Measurements from ENCODE around the gene CD47. TPM values are rescaled to one million over a fixed set of nuclear protein-coding genes. Genes with fewer than 3 reads are reported as not detected.

CD47 gene
- total RNA-seq, 1 experiment from 2014 or later = 16.3 TPM

DNA sequence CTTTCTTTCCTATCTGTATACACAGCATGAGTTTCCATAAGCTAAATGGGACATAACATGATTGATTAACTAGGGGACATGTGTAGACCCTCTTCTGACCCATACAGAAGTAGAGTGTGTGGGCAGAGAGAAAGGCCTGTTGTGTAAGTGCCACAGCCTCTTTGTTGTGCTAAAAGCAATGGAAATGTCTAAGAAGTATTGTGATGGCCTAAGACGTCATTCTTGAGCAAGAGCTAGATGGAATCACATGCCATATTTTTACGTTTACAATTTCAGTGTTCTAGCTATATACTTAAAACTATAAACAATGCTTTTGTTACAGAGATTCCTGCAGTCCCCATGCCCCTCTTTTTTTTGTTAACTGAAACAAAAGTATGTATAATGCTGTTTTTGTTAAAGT is 61.9 kb downstream of the CD47 start:
- DNase-seq (ENCODE audit: low spot score) (no peak), ATAC-seq (no peak)
- ChIA-PET POLR2A (no interaction called here), CTCF (no interaction called here)
- Mint-ChIP-seq H3K27me3 (ENCODE audit: low read depth) (no peaks in the 10 kb centered on the region), H3K36me3 (peaks cover 10% of the 10 kb centered on the region; the same call in 1 of the 2 replicates), H3K4me3 (no peak overlapping the region), H3K4me1 (peaks cover 5% of the 10 kb centered on the region), H3K9me3 (peaks cover 9% of the 10 kb centered on the region), H3K27ac (no peak overlapping the region)
- TF ChIP-seq NFYB (CRISPR knock-in tag; conservative IDR thresholded peaks at IDR 0.05; ENCODE audit: low read depth) (no peak), PRDM15 (CRISPR knock-in tag; IDR thresholded peaks at IDR 0.05) (no peak), JUN (CRISPR knock-in tag; IDR thresholded peaks at IDR 0.05) (no peak), ELF4 (CRISPR knock-in tag; IDR thresholded peaks at IDR 0.05; ENCODE audit: low read depth) (no peak), AR (CRISPR knock-in tag; IDR thresholded peaks at IDR 0.05) (no peak), SMAD3 (CRISPR knock-in tag; IDR thresholded peaks at IDR 0.05; ENCODE audit: borderline replicate concordance) (no peak), ZNF671 (CRISPR knock-in tag; IDR thresholded peaks at IDR 0.05) (no peak), E2F1 (CRISPR knock-in tag; IDR thresholded peaks at IDR 0.05) (no peak), KAT7 (CRISPR knock-in tag; IDR thresholded peaks at IDR 0.05; ENCODE audit: borderline replicate concordance) (no peak), ZNF532 (CRISPR knock-in tag; IDR thresholded peaks at IDR 0.05; ENCODE audit: borderline replicate concordance) (no peak), IRF2 (CRISPR knock-in tag; IDR thresholded peaks at IDR 0.05; ENCODE audit: borderline replicate concordance, low read depth) (no peak), NR2C2 (CRISPR knock-in tag; IDR thresholded peaks at IDR 0.05) (no peak), TCF7 (CRISPR knock-in tag; IDR thresholded peaks at IDR 0.05; ENCODE audit: low read depth) (no peak), GRHL2 (CRISPR knock-in tag; IDR thresholded peaks at IDR 0.05; ENCODE audit: insufficient replicate concordance, severe bottlenecking) (no peak), ETV6 (CRISPR knock-in tag; IDR thresholded peaks at IDR 0.05) (no peak), NR3C1 (CRISPR knock-in tag; conservative IDR thresholded peaks at IDR 0.05; ENCODE audit: low read depth) (no peak)
- TF ChIP-seq, protein P1, sequence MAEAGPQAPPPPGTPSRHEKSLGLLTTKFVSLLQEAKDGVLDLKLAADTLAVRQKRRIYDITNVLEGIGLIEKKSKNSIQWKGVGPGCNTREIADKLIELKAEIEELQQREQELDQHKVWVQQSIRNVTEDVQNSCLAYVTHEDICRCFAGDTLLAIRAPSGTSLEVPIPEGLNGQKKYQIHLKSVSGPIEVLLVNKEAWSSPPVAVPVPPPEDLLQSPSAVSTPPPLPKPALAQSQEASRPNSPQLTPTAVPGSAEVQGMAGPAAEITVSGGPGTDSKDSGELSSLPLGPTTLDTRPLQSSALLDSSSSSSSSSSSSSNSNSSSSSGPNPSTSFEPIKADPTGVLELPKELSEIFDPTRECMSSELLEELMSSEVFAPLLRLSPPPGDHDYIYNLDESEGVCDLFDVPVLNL (CRISPR knock-in tag; IDR thresholded peaks at IDR 0.05; ENCODE audit: borderline replicate concordance, low read depth) = no peak
- TF ChIP-seq, protein P2, sequence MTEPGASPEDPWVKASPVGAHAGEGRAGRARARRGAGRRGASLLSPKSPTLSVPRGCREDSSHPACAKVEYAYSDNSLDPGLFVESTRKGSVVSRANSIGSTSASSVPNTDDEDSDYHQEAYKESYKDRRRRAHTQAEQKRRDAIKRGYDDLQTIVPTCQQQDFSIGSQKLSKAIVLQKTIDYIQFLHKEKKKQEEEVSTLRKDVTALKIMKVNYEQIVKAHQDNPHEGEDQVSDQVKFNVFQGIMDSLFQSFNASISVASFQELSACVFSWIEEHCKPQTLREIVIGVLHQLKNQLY (CRISPR knock-in tag; IDR thresholded peaks at IDR 0.05) = no peak
- TF ChIP-seq, protein P3, sequence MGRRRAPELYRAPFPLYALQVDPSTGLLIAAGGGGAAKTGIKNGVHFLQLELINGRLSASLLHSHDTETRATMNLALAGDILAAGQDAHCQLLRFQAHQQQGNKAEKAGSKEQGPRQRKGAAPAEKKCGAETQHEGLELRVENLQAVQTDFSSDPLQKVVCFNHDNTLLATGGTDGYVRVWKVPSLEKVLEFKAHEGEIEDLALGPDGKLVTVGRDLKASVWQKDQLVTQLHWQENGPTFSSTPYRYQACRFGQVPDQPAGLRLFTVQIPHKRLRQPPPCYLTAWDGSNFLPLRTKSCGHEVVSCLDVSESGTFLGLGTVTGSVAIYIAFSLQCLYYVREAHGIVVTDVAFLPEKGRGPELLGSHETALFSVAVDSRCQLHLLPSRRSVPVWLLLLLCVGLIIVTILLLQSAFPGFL (CRISPR knock-in tag; IDR thresholded peaks at IDR 0.05; ENCODE audit: borderline replicate concordance) = no peak
